CD4-positive, alpha-beta T cell treated with Interleukin-15 for 4 hours (primary cell): ENCODE results near the gene NINJ1.
A peak's percentile ranks its signal among the peaks of the same experiment; 100 is the strongest.

Experiments used
- DNase-seq: peaks from one replicate; pipeline ENCODE4 v3.0.0-alpha.2; 2020; ENCODE audit warnings: low spot score

Gene NINJ1

GRCh38 chr9:93159601-93160471 lies 25.8 kb upstream of the NINJ1 start:
- DNase-seq, result peak; percentile 64

GRCh38 chr9:93156475-93157008 lies 22.5 kb upstream of the NINJ1 start:
- no peak for DNase-seq

GRCh38 chr9:93155716-93156474 lies 21.8 kb upstream of the NINJ1 start:
- DNase-seq, result no peak

GRCh38 chr9:93154293-93154903 lies 20.3 kb upstream of the NINJ1 start:
- peak; percentile 31 for DNase-seq

- no peak for DNase-seq
These were observed 17.2 kb upstream of the NINJ1 start for GRCh38 chr9:93151097-93151784.

- DNase-seq, result no peak
These were observed 15.3 kb upstream of the NINJ1 start for GRCh38 chr9:93149361-93149760.

GRCh38 chr9:93148721-93149120 lies 14.7 kb upstream of the NINJ1 start:
- DNase-seq, result no peak

- no peak for DNase-seq
These were observed 13.6 kb upstream of the NINJ1 start for GRCh38 chr9:93147632-93148031.

- DNase-seq, result peak; percentile 45
These were observed 12.6 kb upstream of the NINJ1 start for GRCh38 chr9:93146696-93147095.

- peak; percentile 56 for DNase-seq
These were observed 9.9 kb upstream of the NINJ1 start for GRCh38 chr9:93143830-93144530.

- no peak for DNase-seq
These were observed 7.9 kb upstream of the NINJ1 start for GRCh38 chr9:93141771-93142483.

GRCh38 chr9:93139365-93140182 lies 5.5 kb upstream of the NINJ1 start:
- no peak for DNase-seq

GRCh38 chr9:93138171-93138764 lies 4.2 kb upstream of the NINJ1 start:
- DNase-seq, result no peak

GRCh38 chr9:93137362-93137761 lies 3.3 kb upstream of the NINJ1 start:
- no peak for DNase-seq

GRCh38 chr9:93136011-93136440 lies 2.0 kb upstream of the NINJ1 start:
- no peak for DNase-seq

- no peak for DNase-seq
These were observed 841 bp upstream of the NINJ1 start for GRCh38 chr9:93134740-93135444.

GRCh38 chr9:93133681-93134014 lies 403 bp downstream of the NINJ1 start:
- no peak for DNase-seq

- DNase-seq, result peak; percentile 40
These were observed 938 bp downstream of the NINJ1 start for GRCh38 chr9:93132946-93133680.
